ENCODE data around the gene SLC35A1.
"Not testable (repeated sequence)": the region's sequence is repeated elsewhere in the genome, so short reads cannot be mapped to it uniquely, and the experiment has no call there.

Gene SLC35A1

DNA sequence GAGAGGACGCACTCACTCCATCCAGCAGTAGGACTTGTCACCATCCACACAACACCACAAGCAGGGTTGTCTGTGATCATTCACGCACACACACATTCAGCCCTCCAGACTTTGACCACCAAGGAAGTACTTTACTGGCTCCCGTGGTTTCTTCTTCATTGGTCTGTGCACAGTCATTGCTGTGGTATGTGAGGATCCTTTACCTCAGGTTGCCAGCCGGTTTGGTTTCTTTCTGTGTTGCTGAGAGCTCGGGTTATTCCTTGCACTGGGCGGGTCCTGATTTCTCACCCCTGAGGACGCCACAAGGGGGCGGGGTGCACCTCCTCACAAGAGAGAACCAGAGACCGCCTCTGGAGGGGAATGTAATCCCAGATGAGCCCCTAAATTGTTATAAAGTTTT lies 11.2 kb downstream of the SLC35A1 start:
- POLR2A ChIA-PET: no interaction called here
- CTCF ChIA-PET: no interaction called here
- no peak for DNase-seq (ENCODE audit: low read depth, low spot score)
- H3K4me3 ChIP-seq (ENCODE audit: low read depth, low read length): no peak overlapping the region
- TF ChIP-seq CTCF (IDR thresholded peaks at IDR 0.05; ENCODE audit: insufficient read depth, low read length, missing control alignments): no peak

GRCh38 chr6:87484491-87484890 lies 11.7 kb downstream of the SLC35A1 start:
- POLR2A ChIA-PET: no interaction called here
- CTCF ChIA-PET: no interaction called here
- TF ChIP-seq CTCF (IDR thresholded peaks at IDR 0.05; ENCODE audit: insufficient read depth, low read length, missing control alignments): no peak
- no peak overlapping the region for H3K4me3 ChIP-seq (ENCODE audit: low read depth, low read length)
- no peak for DNase-seq (ENCODE audit: low read depth, low spot score)

GRCh38 chr6:87487555-87487954 lies 14.8 kb downstream of the SLC35A1 start:
- DNase-seq (ENCODE audit: low read depth, low spot score): no peak
- ChIA-PET CTCF (no interaction called here), POLR2A (no interaction called here)
- TF ChIP-seq CTCF (IDR thresholded peaks at IDR 0.05; ENCODE audit: insufficient read depth, low read length, missing control alignments): no peak
- no peak overlapping the region for H3K4me3 ChIP-seq (ENCODE audit: low read depth, low read length)

- POLR2A ChIA-PET; CTCF ChIA-PET; H3K4me3 ChIP-seq (ENCODE audit: low read depth, low read length); DNase-seq (ENCODE audit: low read depth, low spot score): not testable (repeated sequence)
Measured at GRCh38 chr6:87489326-87489725, 16.6 kb downstream of the SLC35A1 start.

DNA sequence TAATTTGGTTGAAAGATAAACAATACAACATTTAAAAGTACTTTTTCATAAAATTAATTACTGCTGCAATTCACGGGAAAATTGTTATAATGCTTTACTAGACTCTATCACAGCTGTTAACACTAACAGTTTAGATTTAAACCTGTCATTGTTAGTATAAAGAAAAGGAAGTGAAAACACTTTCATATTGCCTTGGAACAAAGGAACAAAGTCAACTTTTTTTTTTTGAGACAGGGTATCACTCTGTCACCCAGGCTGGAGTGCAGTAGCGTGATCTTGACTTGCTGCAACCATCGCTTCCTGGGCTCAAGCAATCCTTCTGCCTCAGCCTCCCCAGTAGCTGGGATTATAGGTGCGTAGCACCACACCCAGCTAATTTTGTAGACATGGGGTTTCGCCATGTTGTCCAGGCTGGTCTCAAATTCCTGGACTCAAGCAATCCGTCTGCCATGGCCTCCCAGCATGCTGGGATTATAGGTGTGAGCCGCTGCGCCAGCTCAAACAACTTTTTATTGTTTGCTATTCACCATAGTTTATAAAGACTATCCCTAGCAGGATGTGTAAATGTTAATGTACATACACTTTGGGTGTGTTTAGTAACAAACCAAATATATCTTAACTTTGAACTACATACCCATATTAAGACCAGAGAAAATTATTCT lies 22.1 kb downstream of the SLC35A1 start:
- ChIA-PET CTCF (interaction anchor here (0.7 kb wide), 1 partner anchor 15 kb away, joined by 3 read pairs; no protein-coding TSS in a partner anchor), POLR2A (no interaction called here)
- no peak for DNase-seq (ENCODE audit: low read depth, low spot score)
- TF ChIP-seq CTCF (IDR thresholded peaks at IDR 0.05; ENCODE audit: insufficient read depth, low read length, missing control alignments): no peak
- no peak overlapping the region for H3K4me3 ChIP-seq (ENCODE audit: low read depth, low read length)

DNA sequence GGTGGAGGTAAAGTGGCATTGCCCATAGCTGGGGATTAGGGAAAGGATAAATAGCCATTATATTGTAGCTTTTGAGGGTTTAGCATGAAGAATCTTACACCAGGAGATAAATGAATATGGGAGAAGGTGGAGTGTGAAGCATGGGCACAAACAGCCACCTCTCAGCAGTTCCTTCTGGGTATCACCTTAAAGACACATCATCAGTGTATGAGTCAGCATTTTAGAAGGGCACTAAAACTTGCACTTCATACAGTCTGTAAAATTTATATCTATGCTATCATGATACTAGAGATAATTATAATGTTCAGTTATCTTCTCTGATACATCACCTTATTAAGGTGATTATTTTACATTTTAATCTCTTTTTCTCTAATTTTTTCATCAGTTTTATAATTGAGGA lies 25.3 kb downstream of the SLC35A1 start:
- ChIA-PET POLR2A (no interaction called here), CTCF (no interaction called here)
- DNase-seq (ENCODE audit: low read depth, low spot score): no peak
- no peak overlapping the region for H3K4me3 ChIP-seq (ENCODE audit: low read depth, low read length)
- TF ChIP-seq CTCF (IDR thresholded peaks at IDR 0.05; ENCODE audit: insufficient read depth, low read length, missing control alignments): no peak
